NCI-H748 treated with DMSO at 0.1 percent for 48 hours (cell line): ENCODE measurements around the gene ATXN10.
"Not testable (repeated sequence)": the region's sequence is repeated elsewhere in the genome, so short reads cannot be mapped to it uniquely, and the experiment has no call there.

Experiments used
- DNase-seq: peaks from one replicate; lab custom pipeline; 2025; lab: John Stamatoyannopoulos, UW

The ATXN10 gene

DNA sequence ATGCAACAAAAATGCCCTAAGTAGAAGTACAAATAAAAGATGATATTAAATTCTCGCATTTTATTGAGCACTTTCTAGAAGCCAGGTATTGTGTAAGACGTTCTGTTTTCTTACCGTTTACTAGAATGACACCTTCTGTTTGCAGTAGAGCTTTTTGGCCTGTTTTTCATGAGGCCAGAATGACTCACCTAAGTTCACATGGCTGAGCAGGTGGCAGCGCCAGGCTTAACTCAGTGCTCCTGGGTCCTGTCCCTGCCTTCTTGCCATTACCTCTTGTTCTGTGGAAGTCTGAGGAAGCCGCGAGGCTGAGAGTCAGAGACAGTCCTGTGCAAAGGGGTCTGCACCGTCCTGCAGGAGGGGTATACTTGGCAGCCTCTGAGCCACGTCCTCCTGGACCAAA is 113.8 kb downstream of the ATXN10 start:
- no peak for DNase-seq

DNA sequence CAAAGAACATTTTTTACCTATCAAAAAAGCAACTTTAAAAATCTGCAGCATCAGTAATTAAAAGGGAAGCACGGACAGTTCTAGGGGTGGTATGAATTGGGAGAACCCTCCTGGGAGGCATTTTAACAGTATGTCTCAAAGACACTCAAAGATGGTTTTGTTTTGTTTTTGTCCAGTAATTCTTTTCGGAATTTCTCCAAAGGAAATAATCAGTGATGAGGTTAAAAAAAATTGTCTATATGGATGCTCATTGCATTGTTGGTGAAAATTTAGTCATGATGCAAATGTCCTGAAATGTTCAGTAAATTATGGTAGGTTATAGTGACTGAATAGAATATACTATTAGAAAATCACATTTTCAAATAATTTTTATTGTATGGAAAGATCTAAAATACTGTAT is 115.1 kb downstream of the ATXN10 start:
- DNase-seq: no peak

DNA sequence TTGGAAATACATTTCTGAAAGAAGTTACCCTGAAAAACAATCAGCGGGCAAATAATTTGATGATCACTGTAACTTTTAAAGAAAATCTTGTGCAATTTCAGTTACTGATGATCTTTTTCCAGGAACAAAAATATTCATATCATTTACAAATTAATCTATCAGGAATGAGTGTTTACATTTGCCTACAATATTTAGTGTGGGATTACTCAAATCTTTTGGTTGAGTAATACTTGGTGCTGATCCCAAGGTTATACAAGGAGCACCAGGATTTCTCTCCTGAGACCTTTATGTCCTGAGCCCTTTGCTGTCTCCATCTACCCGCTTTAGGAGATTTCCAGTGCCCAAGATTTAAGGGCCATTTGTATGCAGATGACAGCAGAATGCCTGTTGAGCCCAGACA is 116.1 kb downstream of the ATXN10 start:
- no peak for DNase-seq

DNA sequence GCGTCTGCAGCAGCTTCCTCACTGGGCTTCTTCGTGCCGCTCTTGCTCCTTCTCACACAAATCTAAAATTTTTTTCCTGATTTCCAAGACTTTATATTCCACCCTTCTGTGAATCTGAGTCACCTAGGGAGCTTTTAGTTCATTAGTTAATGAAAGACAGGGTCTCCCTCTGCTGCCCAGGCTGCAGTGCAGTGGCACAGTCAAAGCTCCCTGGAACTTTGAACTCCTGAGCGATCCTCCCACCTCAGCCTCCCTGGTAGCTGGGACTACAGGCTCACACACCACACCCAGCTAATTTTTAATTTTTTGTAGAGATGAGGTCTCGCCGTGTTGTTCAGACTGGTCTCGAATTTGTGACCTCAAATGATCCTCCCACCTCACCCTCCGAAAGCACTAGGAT is 116.9 kb downstream of the ATXN10 start:
- no peak for DNase-seq

DNA sequence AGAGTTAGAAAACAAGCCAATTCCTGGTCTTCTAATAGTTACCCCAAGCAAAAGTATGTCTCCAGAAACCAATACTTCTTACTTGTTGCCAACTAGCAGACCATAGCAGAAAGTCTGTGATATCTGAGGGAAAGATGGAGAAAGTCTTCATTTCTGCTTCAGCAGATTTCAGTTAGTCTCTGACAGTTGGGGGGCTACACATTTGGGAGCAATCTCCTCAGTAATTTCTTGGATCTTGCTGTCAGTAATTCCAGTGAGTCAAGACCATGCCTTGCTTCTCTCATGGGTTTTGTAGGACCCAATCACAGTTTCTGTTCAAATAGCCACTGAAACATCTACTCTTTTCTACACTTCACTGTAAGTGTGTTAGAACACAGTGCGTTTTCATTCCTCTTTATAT is 118.8 kb downstream of the ATXN10 start:
- DNase-seq: no peak

DNA sequence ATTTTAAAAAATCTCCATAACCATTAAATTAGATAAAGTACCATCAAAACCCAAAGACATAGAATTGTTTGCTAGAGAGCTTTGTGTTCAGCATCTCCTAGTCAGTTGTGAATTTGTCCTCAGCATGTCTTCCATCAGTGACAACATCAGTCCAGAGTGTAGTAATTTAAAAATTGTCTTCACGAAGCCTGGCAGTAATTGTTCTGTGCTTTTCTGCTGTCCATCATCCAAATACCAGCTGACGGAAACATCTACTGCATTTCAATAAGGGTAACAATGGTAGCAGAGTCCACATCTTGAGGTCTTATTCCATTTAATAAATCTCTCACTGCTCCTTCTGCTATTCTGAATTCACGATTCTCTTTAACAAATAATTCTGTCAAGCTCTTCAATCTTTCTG is 121.5 kb downstream of the ATXN10 start:
- DNase-seq: no peak

DNA sequence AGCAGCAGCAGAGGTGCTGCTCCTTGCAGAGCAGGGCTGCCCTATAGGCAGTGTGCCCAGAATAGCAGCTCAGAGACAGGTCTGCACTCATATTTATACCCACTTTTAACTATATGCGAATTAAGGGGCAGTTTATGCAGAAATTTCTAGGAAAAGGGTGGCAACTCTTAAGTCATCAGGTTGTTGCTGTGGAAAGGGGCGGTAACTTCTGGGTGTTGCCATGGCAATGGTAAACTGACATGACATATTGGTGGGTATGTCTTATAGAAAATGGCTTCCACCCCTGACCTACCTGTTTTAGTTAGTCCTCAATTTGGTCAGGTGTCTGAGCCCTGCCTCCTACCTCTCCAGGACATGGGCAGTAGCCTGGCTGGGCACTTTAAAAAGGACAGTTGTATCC is 122.3 kb downstream of the ATXN10 start:
- no peak for DNase-seq

DNA sequence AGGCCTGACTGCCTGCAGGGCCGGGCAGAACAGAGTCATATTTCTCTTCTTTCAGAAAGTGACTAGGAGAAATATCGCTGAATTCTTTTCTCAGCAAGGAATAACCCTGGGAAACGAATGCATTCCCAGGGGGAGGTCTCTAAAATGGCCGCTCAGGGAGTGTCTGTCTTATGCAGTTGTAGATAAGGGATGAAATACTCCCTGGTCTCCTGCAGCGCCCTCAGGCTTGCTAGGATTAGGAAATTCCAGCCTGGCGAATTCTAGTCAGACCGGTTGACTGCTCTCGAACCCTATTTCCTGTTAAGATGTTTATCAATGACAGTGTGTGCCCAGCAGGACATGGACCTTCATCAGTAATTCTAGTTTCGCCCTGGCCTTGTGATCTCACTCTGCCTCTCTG is 124.4 kb downstream of the ATXN10 start:
- DNase-seq: not testable (repeated sequence)

DNA sequence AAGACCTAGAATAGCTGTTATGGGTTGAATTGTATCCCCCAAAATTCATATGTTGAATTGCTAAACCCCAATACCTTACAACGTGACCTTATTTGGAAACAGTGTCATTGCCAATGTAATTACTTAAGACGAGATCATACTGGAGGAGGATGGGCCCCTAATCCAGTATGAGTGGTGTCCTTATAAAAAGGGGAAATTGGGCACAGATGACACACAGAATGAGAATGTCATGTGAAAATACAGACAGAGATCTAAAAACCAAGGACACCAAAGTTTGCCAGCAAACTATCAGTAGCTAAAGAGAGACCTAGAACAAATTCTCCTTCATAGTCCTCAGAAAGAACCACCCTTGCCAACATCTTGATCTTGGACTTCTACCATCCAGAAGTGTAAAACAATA is 127.7 kb downstream of the ATXN10 start:
- DNase-seq: no peak

DNA sequence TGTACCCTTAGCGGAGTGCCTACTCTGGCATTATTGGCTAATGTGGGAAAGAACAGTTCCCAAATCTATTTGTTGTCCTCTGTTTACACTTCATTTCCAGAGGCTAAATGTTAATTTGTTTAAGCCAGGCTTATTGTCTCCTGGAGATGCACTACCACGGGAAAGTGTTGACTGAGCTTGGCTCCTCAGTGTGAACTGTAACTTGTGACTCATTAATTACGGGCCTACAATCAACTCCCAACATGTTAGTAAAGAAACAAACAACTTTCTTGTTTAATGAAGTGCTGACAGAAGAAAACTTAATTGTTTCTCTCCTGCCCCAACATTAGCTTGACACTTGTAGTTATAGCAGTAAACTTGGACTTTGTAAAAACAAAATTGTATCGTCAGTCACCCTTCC is 130.4 kb downstream of the ATXN10 start:
- no peak for DNase-seq

DNA sequence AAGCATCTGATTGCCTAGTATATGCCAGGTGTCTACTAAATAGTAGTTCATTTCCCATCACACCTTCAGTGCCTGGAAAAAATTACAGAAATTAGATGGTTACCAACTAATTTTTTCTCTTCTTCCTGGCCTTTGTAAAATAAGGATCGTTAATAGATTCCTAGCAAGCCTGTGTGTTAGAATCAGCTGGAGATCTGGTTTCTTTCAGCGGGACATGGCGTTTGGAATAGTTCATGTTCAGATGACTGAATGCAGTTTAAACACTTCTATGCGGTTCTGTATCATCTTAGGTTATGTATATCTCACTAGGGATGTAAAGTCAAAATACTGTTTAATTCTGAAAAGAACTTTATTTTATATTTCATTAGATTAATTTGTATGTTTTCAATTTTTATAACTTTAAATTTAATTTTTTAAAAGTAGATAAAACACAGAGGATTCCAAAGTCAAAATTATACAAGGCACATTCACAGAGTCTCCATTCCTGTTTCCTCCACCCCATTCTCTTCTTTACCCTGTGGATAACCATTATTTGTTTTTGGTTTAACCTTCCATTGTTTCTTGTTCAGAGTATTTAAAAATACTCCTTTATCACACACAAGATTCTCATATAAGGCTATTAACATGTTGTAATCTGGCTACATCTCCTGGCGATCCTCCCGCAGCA is 132.8 kb downstream of the ATXN10 start:
- no peak for DNase-seq

DNA sequence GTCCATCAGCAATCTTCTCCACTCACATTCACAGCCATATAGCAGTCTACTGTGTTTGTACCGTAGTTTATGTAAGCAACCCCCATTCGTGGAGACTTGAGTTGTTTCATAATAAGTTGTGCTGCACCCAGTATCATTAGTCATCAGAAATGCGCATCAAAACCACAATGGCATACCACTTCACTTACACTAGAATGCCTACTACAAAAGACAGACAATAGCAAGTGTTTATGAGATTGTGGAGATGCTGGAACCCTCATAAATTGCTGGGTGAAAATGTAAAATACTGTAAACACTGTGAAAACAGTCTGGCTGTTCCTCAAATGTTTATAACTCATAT is 133.3 kb downstream of the ATXN10 start:
- DNase-seq: no peak

DNA sequence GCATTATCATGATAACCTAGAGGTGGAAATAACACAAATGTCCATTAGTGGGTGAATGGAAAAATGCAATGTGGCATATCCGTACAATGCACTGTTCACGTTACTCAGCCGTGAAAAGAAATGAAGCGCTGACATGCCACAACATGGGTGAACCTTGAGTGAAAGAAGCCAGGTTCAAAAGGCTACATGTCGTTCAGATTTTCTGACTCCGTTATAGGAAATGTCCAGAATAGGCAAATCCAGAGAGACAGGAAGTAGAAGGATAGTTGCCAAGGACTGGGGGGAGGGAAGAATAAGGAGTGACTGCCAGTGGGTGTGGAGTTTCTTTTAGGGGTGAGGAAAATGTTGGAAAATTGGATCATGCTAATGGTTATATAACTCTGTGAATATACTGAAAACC is 133.8 kb downstream of the ATXN10 start:
- no peak for DNase-seq

DNA sequence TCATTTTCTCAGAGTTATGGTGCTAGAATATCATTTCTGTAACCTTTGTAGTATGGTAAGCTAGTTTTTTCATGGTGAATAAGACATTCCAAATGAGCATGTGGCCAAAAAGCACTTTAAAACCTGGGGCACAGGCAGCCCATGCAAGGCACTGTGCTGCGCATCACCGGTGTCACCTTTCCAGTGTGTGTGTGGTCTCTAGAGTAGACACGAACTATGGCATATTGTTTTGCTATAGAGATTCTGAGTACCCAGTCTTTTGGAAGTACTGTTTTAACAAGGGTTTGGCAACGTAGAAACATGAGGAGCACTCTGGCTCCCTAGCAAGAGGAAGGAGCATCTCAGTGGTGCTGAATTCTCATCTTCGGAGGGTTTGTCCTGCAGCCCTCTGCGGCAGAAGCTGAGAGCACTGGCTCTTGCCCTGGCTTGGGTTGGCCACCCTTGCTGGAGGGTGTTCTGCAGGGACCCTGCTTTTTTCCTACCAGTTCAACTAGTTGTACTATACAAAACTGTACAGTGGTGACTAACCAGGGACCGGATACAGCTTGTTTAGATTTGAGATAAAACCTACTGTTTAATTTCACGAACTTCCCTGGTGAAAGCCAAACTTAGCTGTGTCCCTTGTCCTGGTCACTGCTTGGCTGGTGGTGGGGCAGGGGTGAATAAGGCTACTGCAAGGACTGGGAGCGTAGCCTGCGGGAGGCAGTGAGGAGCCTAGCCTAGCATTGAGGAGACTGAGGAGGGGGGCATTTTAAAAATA is 135.7 kb downstream of the ATXN10 start:
- DNase-seq: no peak

DNA sequence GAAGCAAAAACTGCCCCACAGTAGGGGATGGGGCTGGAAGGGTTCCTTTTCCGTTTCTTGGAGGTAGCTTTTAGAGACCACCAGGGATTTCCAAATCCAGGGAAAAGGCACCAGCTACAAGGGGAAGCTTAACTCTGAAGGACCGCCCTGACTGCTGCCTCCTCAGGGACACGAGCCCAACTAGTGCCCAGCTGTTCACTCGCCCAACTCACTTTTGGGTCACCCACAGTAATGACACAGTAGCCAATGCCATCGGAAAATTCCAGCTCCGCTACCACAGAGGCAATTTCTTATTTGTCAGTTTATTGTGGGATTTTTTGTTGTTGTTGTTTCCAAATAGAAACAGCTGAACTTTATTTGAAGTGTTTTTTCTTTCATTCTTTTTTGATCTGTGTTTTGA is 141.3 kb downstream of the ATXN10 start:
- DNase-seq: no peak

DNA sequence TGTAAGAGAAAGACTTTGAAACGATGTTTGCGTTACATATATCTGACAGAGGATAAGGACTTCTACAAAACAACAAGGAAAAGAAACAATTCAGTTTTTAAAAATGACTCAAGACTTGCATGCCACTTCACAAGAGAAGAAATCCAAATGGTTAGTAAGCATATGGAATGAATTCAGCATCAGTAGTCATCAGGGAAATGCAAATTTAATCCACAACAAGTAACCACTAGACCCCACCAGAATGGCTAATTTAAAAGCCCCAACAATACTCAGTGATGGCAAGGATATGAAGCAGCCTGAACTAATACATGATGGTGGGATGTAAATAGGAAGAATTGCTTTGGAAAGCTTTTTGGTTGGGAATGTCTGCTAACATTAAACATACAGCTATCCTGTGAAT is 142.6 kb downstream of the ATXN10 start:
- DNase-seq: no peak

DNA sequence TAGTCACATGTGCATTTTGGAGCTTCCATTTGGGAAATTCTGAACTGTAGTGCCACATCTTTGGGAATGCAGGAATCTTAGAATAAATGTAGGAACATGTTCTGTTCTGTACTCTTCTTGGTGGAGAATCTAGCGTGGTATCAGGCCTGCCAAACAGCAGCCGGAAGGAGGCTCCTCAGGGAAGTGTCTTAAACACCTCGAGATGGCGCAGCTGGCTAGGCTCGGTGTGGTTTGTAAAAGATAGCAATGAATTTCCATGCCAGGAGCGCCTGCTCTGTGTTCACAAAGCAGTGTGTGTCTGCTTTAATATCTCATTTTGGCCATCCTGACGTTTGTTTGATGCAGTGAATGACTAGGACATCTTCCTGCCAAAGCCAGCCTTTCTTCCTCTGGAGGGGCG is 145.1 kb downstream of the ATXN10 start:
- DNase-seq: no peak

DNA sequence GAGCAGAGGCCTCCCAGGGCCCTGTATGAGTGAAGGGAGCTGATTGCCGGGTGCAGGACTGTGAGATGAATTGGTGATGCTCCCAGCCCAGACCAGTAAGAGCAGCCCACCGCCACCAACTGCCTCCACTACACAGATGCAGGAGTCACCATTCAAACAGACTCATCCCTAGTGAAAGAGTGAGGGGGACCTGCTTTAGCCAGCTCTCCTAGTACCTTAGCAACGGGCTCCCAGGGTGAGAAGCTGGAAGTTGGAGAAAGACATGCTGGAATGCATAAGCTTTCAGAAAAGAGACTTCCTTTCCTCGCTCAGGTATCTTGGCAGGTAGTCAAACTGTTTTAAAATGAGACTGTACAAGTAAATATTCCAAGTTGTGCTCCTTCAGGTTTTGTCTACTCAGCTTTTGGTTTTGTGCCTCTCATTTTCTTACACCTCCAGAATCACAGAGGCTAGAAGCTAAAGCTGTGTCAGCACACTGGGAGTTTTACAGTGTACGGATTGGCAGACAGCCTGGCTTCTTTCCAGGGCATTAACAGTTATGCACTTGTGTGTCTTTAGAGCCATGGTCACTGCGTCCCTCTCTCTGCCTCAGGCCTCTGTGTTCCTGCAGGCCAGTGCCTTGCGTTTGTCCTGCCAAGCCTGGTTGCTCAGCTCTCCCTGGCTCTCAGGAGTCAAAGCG is 146.2 kb downstream of the ATXN10 start:
- DNase-seq: no peak

DNA sequence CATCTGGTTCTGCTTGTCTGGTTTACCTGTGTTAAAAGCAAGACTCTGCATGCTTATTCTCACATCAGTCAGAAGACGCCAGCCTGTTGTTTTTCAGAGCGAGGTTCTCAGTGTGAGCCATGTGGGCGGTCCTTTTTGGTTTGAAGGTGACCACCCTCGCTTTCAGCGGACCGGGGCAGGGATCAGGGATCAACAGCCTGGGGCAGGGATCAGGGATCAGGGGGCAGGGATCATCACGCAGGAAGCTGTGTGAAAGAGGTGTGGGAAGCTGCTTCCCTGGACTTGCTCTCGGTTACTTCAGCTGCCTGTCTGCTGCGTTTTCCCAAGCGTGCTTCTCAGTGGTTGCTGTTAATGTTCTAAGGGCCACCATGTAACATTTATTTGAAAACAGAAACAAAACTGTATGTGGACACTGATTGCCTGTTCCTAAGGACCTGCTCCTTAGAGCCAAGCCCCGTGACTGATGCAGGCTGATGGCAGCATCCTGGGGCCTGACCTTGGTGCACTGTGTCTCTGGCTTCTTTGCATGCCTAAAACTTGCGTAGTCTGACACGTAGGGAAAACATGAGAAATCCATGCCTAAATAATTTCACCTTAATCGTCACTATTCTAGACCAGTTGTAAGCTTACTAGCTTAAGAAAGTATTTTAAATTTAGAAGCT is 146.9 kb downstream of the ATXN10 start:
- DNase-seq: no peak

DNA sequence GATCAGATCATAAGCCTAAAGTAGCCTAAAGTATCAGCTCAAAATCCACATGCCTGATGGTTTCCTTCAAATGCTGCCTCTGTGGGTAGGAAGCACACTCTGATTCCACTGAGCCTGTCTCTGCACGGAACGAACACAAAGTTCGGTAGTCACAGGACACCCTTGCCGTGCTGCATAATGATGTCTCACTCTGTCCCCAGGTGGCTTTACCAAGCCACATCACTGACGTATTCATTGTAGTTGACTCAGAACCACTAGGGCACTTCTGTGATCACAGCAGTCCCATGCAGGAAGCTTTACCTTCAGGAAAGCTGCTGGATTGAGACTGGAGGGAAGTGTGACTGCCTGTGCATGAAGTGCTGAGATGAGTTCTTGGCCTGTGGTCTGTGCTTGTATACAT is 147.7 kb downstream of the ATXN10 start:
- DNase-seq: no peak

DNA sequence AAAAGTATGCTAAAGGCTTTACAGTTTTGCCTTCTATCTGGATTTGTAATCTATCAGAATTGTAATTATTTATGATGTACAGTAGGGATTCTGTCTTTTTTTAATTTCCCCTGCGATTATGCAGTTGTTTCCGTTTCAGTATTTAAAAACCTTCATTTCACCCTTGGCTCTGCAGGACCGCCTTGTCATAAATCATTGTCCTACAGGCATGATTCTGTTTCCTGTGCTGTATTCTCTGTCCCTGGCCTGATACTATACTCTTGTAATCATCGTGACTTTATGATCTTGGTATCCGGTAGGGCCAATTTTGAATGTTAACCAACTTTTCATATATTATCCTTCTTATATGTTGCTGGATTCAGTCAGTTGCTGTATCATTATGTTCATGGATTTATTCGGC is 151.7 kb downstream of the ATXN10 start:
- DNase-seq: no peak

DNA sequence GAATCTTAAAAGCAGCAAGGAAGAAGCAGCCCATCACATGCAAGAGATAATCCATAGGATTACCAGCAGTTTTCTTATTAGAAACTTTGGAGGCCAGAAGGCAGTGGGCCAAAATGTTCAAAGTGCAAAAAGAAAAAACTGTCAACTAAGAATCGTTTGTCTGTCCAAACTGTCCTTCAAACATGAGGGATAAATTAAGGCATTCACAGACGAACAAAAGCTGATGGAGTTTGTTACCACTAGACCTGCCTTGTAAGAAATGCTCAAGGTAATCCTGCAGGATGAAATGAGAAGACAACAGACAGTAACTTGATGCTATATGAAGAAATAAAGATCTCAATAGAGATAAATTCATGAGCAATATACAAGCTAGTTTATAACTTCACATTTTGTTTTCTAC is 154.9 kb downstream of the ATXN10 start:
- DNase-seq: no peak

DNA sequence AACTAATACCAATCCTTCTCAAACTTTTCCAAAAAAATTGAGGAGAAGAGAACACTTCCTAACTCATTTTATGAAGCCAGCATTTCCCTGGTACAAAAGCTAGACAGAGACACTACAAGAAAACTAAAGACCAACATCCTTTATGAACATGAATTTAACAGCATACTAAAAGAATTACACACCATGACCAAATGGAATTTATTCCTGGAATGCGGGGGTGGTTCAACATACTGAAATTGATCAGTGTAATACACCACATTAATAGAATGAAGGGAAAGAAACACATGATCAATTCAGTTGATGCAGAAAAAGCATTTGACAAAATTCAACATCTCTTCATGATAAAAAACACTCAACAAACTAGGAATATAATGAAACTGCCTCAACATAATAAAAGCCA is 157.2 kb downstream of the ATXN10 start:
- no peak for DNase-seq
